HG02884 (cell line): Measurements from ENCODE around the gene EHD4.

Experiments used
- ATAC-seq: cut with Tn5 transposase; IDR thresholded peaks from one replicate; pipeline ENCODE4 v1.9.1; 2021; ENCODE audit warnings: mild to moderate bottlenecking, moderate library complexity; ENCODE audit not compliant: unreplicated experiment

The EHD4 gene

GRCh38 chr15:41981371-41982132 is 9.2 kb upstream of the EHD4 start:
- no peak for ATAC-seq

- ATAC-seq: no peak
Observed at GRCh38 chr15:41980654-41981323, 8.4 kb upstream of the EHD4 start.

- ATAC-seq: no peak
Observed at GRCh38 chr15:41979493-41980266, 7.3 kb upstream of the EHD4 start.

GRCh38 chr15:41978534-41978933 is 6.2 kb upstream of the EHD4 start:
- ATAC-seq: no peak

DNA sequence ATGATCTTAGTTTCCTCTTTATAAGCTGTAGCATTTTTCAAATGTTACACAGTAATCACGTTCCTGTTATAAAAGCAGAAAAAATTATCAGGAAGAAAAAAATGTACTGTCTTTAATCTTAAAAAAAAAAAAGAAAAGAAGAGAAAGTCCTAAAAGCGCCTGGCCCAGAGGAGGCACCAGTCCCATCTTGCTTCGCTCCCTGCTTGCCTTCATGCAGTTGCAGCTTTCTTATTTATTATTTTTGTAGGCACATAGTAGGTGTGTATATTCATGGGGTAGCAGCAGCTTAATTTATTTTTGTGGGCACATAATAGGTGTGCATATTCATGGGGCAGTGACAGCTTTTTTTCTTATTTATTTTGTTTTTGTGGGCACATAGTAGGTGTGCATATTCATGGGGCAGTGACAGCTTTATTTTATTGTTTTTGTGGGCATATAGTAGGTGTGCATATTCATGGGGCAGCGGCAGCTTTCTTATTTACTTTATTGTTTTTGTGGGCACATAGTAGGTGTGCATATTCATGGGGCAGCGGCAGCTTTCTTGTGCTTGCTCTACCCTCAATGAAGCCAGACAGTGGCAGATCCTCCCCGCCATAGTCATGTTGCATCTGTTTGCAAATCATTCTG is 5.5 kb upstream of the EHD4 start:
- no peak for ATAC-seq

GRCh38 chr15:41975669-41976068 is 3.3 kb upstream of the EHD4 start:
- ATAC-seq: no peak

DNA sequence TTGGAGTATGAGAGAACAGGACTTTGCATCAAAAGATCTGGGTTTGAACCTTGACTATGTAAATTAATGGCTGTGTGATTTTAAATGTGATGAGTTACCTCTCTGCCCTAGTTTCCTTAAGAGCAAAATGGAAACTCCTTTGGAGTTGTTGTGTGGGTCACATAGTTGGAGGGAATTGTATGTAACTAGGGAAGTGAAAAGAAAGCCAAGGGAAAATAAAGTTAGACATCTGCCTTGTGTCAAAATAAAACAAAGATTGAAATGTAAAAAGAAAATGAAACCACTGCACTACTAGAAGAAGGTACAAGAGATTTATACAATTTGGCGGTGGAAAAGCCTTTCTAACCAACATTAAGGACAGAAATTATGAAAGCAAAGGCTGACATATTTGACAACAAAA is 1.7 kb upstream of the EHD4 start:
- no peak for ATAC-seq

GRCh38 chr15:41971895-41972252 is 483 bp downstream of the EHD4 start:
- ATAC-seq: peak; percentile 13

- peak; percentile 31 for ATAC-seq
Observed at GRCh38 chr15:41971089-41971894, 1.1 kb downstream of the EHD4 start.

GRCh38 chr15:41970456-41970855 is 1.9 kb downstream of the EHD4 start:
- ATAC-seq: no peak

- ATAC-seq: no peak
Observed at GRCh38 chr15:41969851-41970431, 2.4 kb downstream of the EHD4 start.

- no peak for ATAC-seq
Observed at GRCh38 chr15:41968701-41969100, 3.7 kb downstream of the EHD4 start.

GRCh38 chr15:41967506-41968206 is 4.7 kb downstream of the EHD4 start:
- ATAC-seq: no peak

GRCh38 chr15:41966920-41967465 is 5.4 kb downstream of the EHD4 start:
- ATAC-seq: no peak

DNA sequence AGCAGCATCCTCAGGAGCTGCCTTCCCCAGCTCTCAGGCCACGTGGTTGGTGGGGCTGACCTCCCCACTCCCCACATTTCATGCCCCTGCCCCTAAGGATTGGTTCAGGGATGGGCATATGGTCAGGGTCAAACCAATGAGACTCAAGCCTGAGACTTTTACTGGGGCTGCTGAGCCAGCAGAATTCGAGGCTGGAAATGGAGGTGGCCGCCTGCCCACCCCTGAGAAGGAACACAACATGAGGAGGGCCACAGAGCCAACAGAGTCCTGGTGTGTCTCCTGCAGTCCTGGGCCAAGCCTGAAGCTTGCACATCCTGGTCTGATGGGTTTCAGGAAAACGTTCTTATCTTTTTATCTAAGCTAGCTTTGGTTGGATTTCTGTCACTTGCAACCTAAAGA is 5.9 kb downstream of the EHD4 start:
- ATAC-seq: no peak

- no peak for ATAC-seq
Observed at GRCh38 chr15:41965441-41966413, 6.6 kb downstream of the EHD4 start.

DNA sequence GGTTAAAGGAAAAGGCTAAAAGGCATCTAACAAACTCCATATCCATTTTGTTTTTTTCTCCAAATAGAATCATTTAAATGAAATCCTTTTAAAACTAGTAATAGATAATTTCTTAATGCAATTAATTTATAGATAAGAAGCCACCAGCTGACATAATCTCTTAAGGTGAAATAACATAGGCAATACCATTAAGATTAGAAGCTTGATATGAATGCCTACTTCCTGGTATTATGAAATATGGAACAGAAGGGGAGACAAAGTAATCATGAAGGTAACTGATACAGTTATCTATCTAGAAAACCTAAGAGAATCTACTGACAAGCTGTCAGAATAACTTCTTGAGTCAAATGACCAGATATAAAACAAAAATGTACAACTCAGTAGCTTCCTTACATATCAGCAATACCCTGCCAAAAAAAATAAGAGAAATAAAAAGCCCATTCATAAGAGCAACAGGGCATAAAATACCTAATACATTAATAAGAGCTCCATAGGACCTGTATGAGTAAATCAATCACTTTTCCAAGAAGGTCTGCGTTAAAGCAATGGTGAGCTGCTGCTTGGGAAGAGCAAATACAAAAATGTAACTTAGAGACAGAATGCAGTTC is 10.7 kb downstream of the EHD4 start:
- ATAC-seq: no peak
